HEK293 (cell line): ENCODE measurements around the gene ENAH.

Experiments used
- CTCF ChIA-PET: fragments of 350-600 bp; formaldehyde crosslinking; extraction: SDS; loops from one replicate; lab custom pipeline; 2021; ENCODE audit warnings: antibody characterized with exemption; lab: Yijun Ruan, JAX
- POLR2A ChIA-PET: fragments of 300-600 bp; formaldehyde crosslinking; extraction: SDS; loops from one replicate; lab custom pipeline; 2020; ENCODE audit warnings: antibody characterized with exemption, inconsistent platforms; lab: Yijun Ruan, JAX
- H3K27ac ChIP-seq: fragments of 200-500 bp; sonication (Bioruptor generic); 2 replicates; pipeline ENCODE4 v1.5.1; 2014; ENCODE audit warnings: low read depth, low read length, control low read depth, inconsistent platforms; ENCODE audit errors: extremely low read depth
- H3K36me3 ChIP-seq, 2 experiments: fragments of 200-500 bp in 1 of 2; sonication (Bioruptor generic) in 1 of 2; 1 replicate in 1 of 2; 2 replicates in 1 of 2; pipeline ENCODE4 v1.5.1; 2014 to 2017; ENCODE audit warnings: inconsistent platforms in 2 of 2, low read length in 2 of 2; ENCODE audit not compliant: control insufficient read depth in 2 of 2, insufficient read depth in 1 of 2
- H3K4me1 ChIP-seq: fragments of 200-500 bp; sonication (Bioruptor generic); 2 replicates; pipeline ENCODE4 v1.5.1; 2014; ENCODE audit warnings: mild to moderate bottlenecking, low read length, inconsistent platforms; ENCODE audit not compliant: control insufficient read depth, insufficient read depth
- H3K4me3 ChIP-seq: 2 replicates; pipeline ENCODE4 v1.5.1; 2011; ENCODE audit warnings: low read depth, mild to moderate bottlenecking, control low read depth, low read length, moderate library complexity
- H3K9me3 ChIP-seq: fragments of 200-500 bp; sonication (Bioruptor generic); 2 replicates; pipeline ENCODE4 v1.5.1; 2014; ENCODE audit warnings: low read depth, low read length, inconsistent platforms; ENCODE audit not compliant: control insufficient read depth, insufficient read depth
- PRDM10 ChIP-seq: fragments of 450-650 bp; formaldehyde crosslinking; IDR thresholded peaks from 2 replicates; pipeline ENCODE4 v1.5.1; 2016; ENCODE audit warnings: missing biosample characterization, missing genetic modification characterization
- PRDM6 ChIP-seq: fragments of 450-650 bp; formaldehyde crosslinking; IDR thresholded peaks from 2 replicates; pipeline ENCODE4 v1.5.1; 2017; ENCODE audit warnings: missing biosample characterization, missing genetic modification characterization
- SP2 ChIP-seq: fragments of 450-650 bp; formaldehyde crosslinking; IDR thresholded peaks from 2 replicates; pipeline ENCODE4 v1.5.1; 2016; ENCODE audit warnings: missing biosample characterization, missing genetic modification characterization
- ZBTB20 ChIP-seq: fragments of 450-650 bp; formaldehyde crosslinking; IDR thresholded peaks from 2 replicates; pipeline ENCODE4 v1.5.1; 2016; ENCODE audit warnings: missing biosample characterization, missing genetic modification characterization
- ZBTB21 ChIP-seq: fragments of 450-650 bp; formaldehyde crosslinking; IDR thresholded peaks from 2 replicates; pipeline ENCODE4 v1.5.1; 2017; ENCODE audit warnings: missing biosample characterization, missing genetic modification characterization
- ZFP41 ChIP-seq: fragments of 450-650 bp; formaldehyde crosslinking; IDR thresholded peaks from 2 replicates; pipeline ENCODE4 v1.5.1; 2016; ENCODE audit warnings: missing biosample characterization, missing genetic modification characterization, borderline replicate concordance
- ZIC2 ChIP-seq: fragments of 450-650 bp; formaldehyde crosslinking; IDR thresholded peaks from 2 replicates; pipeline ENCODE4 v1.5.1; 2016; ENCODE audit warnings: missing biosample characterization, missing genetic modification characterization
- ZNF112 ChIP-seq: fragments of 450-650 bp; formaldehyde crosslinking; IDR thresholded peaks from 2 replicates; pipeline ENCODE4 v1.5.0; 2017; ENCODE audit warnings: missing biosample characterization, missing genetic modification characterization
- ZNF133 ChIP-seq: fragments of 450-650 bp; formaldehyde crosslinking; IDR thresholded peaks from 2 replicates; pipeline ENCODE4 v1.5.1; 2016; ENCODE audit warnings: missing biosample characterization, missing genetic modification characterization
- ZNF239 ChIP-seq: fragments of 450-650 bp; formaldehyde crosslinking; IDR thresholded peaks from 2 replicates; pipeline ENCODE4 v1.5.1; 2016; ENCODE audit warnings: missing biosample characterization, missing genetic modification characterization
- ZNF266 ChIP-seq: fragments of 450-650 bp; formaldehyde crosslinking; IDR thresholded peaks from 2 replicates; pipeline ENCODE4 v1.5.1; 2016; ENCODE audit warnings: missing biosample characterization, missing genetic modification characterization, low read depth
- ZNF37A ChIP-seq: fragments of 450-650 bp; IDR thresholded peaks from 2 replicates; pipeline ENCODE4 v1.5.1; 2018; ENCODE audit warnings: missing biosample characterization, missing genetic modification characterization
- ZNF394 ChIP-seq: fragments of 450-650 bp; formaldehyde crosslinking; IDR thresholded peaks from 2 replicates; pipeline ENCODE4 v1.5.1; 2016; ENCODE audit warnings: missing biosample characterization, missing genetic modification characterization, mild to moderate bottlenecking, moderate library complexity, borderline replicate concordance
- ZNF423 ChIP-seq: fragments of 450-650 bp; formaldehyde crosslinking; IDR thresholded peaks from 2 replicates; pipeline ENCODE4 v1.5.1; 2016; ENCODE audit warnings: missing biosample characterization, missing genetic modification characterization
- ZNF426 ChIP-seq: fragments of 450-650 bp; formaldehyde crosslinking; IDR thresholded peaks from 2 replicates; pipeline ENCODE4 v1.5.1; 2017; ENCODE audit warnings: missing biosample characterization, missing genetic modification characterization, mild to moderate bottlenecking, inconsistent platforms, moderate library complexity
- ZNF510 ChIP-seq: fragments of 450-650 bp; formaldehyde crosslinking; IDR thresholded peaks from 2 replicates; pipeline ENCODE4 v1.5.1; 2018; ENCODE audit warnings: mild to moderate bottlenecking, missing genetic modification characterization, missing biosample characterization; ENCODE audit not compliant: insufficient replicate concordance
- ZNF548 ChIP-seq: fragments of 450-650 bp; formaldehyde crosslinking; IDR thresholded peaks from 2 replicates; pipeline ENCODE4 v1.5.1; 2016; ENCODE audit warnings: missing biosample characterization, missing genetic modification characterization
- ZNF549 ChIP-seq: fragments of 450-650 bp; IDR thresholded peaks from 2 replicates; pipeline ENCODE4 v1.5.1; 2018; ENCODE audit warnings: missing biosample characterization, missing genetic modification characterization, mild to moderate bottlenecking, inconsistent platforms, moderate library complexity
- ZNF558 ChIP-seq: fragments of 450-650 bp; formaldehyde crosslinking; IDR thresholded peaks from 2 replicates; pipeline ENCODE4 v1.5.1; 2016; ENCODE audit warnings: missing biosample characterization, missing genetic modification characterization
- ZNF629 ChIP-seq: fragments of 450-650 bp; formaldehyde crosslinking; IDR thresholded peaks from 2 replicates; pipeline ENCODE4 v1.5.1; 2017; ENCODE audit warnings: missing biosample characterization, missing genetic modification characterization
- ZNF776 ChIP-seq: fragments of 450-650 bp; formaldehyde crosslinking; IDR thresholded peaks from 2 replicates; pipeline ENCODE4 v1.5.0; 2017; ENCODE audit warnings: missing biosample characterization, missing genetic modification characterization, borderline replicate concordance
- ZNF791 ChIP-seq: fragments of 450-650 bp; formaldehyde crosslinking; IDR thresholded peaks from 2 replicates; pipeline ENCODE4 v1.5.1; 2016; ENCODE audit warnings: missing biosample characterization, missing genetic modification characterization
- ZXDB ChIP-seq: fragments of 450-650 bp; formaldehyde crosslinking; IDR thresholded peaks from 2 replicates; pipeline ENCODE4 v1.5.1; 2016; ENCODE audit warnings: missing biosample characterization, missing genetic modification characterization
- TF ChIP-seq, protein P1 (sequence below): fragments of 450-650 bp; formaldehyde crosslinking; IDR thresholded peaks from 2 replicates; pipeline ENCODE4 v1.5.1; 2016; ENCODE audit warnings: missing biosample characterization, missing genetic modification characterization
- TF ChIP-seq, protein P2 (sequence below): fragments of 450-650 bp; formaldehyde crosslinking; IDR thresholded peaks from 2 replicates; pipeline ENCODE4 v1.5.1; 2016; ENCODE audit warnings: missing biosample characterization, missing genetic modification characterization, borderline replicate concordance
- TF ChIP-seq, protein P3 (sequence below): fragments of 450-650 bp; formaldehyde crosslinking; IDR thresholded peaks from 2 replicates; pipeline ENCODE4 v1.5.1; 2016; ENCODE audit warnings: missing biosample characterization, missing genetic modification characterization
- TF ChIP-seq, protein P4 (sequence below): fragments of 450-650 bp; formaldehyde crosslinking; IDR thresholded peaks from 2 replicates; pipeline ENCODE4 v1.5.1; 2016; ENCODE audit warnings: missing biosample characterization, missing genetic modification characterization

The ENAH gene

DNA sequence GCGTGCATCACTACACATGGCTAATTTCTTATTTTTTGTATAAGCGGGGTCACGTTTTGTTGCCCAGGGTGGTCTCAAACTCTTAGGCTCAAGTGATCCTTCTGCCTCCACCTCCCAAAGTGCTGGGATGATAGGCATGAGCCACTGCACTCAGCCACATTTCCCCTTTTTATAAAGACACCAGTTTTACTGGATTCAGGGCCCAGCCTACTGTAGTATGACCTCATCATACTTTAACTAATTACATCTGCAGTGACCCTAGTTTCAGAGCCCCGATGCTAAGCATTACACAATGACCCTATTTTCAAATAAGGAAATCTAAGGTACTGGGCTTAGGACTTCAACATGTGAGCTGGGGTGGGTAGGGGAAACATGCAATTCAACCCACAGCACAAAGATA is 31.8 kb upstream of the ENAH start (continued):
- no peak for TF ChIP-seq ZNF791 (tag by site-specific recombination)
- TF ChIP-seq ZNF112 (tag by site-specific recombination) = no peak
- no peak for TF ChIP-seq SP2 (tag by site-specific recombination)
- TF ChIP-seq ZNF548 (tag by site-specific recombination) = no peak
- no peak for TF ChIP-seq ZNF394 (tag by site-specific recombination)
- TF ChIP-seq, protein P1, sequence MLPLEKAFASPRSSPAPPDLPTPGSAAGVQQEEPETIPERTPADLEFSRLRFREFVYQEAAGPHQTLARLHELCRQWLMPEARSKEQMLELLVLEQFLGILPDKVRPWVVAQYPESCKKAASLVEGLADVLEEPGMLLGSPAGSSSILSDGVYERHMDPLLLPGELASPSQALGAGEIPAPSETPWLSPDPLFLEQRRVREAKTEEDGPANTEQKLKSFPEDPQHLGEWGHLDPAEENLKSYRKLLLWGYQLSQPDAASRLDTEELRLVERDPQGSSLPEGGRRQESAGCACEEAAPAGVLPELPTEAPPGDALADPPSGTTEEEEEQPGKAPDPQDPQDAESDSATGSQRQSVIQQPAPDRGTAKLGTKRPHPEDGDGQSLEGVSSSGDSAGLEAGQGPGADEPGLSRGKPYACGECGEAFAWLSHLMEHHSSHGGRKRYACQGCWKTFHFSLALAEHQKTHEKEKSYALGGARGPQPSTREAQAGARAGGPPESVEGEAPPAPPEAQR (tag by site-specific recombination) = no peak
- TF ChIP-seq PRDM10 (tag by site-specific recombination) = peak; percentile 49
- peak; percentile 77 for TF ChIP-seq ZBTB21 (tag by site-specific recombination)
- TF ChIP-seq ZNF510 = no peak
- TF ChIP-seq ZBTB20 (tag by site-specific recombination) = no peak
- TF ChIP-seq ZNF629 = peak; percentile 72
- no peak for TF ChIP-seq ZXDB
- no peak for TF ChIP-seq ZNF558 (tag by site-specific recombination)
- no peak for TF ChIP-seq ZNF423 (tag by site-specific recombination)

DNA sequence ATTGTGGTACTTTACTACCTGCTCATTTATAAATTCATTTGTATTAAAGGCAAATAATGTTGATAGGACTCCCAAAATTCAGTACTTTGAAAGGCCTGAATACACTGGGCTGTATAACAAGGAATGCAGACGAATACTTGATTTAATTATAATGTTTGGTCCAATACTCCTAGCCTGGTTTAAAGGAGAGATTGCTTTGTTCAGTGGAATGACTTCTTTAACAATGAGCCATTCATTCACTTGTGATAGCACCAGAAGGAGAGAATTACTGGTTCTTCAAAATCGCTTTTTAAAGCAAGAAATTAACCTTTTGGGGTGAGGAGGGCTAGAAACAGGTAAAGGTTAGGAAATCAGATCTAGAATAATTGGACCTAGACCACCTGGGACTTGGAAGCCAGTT is 28.3 kb upstream of the ENAH start:
- POLR2A ChIA-PET = no interaction called here
- CTCF ChIA-PET = interaction anchor here (0.6 kb wide), 1 partner anchor 56 kb away, joined by 4 read pairs; no protein-coding TSS in a partner anchor
- Histone ChIP-seq H3K27ac (no peak overlapping the region), H3K4me1 (no peaks in the 10 kb centered on the region), H3K9me3 (no peaks in the 10 kb centered on the region), H3K36me3 (no peaks in the 10 kb centered on the region), H3K4me3 (no peak overlapping the region)
- TF ChIP-seq, protein P2, sequence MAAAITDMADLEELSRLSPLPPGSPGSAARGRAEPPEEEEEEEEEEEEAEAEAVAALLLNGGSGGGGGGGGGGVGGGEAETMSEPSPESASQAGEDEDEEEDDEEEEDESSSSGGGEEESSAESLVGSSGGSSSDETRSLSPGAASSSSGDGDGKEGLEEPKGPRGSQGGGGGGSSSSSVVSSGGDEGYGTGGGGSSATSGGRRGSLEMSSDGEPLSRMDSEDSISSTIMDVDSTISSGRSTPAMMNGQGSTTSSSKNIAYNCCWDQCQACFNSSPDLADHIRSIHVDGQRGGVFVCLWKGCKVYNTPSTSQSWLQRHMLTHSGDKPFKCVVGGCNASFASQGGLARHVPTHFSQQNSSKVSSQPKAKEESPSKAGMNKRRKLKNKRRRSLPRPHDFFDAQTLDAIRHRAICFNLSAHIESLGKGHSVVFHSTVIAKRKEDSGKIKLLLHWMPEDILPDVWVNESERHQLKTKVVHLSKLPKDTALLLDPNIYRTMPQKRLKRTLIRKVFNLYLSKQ (tag by site-specific recombination) = no peak
- TF ChIP-seq ZIC2 (no peak), ZNF549 (tag by site-specific recombination) (no peak), ZNF239 (tag by site-specific recombination) (no peak), ZNF37A (tag by site-specific recombination) (no peak), PRDM6 (tag by site-specific recombination) (no peak), ZNF776 (tag by site-specific recombination) (no peak), ZNF266 (tag by site-specific recombination) (no peak), ZNF426 (tag by site-specific recombination) (no peak), ZFP41 (tag by site-specific recombination) (no peak), ZNF133 (tag by site-specific recombination) (no peak)
- TF ChIP-seq, protein P3, sequence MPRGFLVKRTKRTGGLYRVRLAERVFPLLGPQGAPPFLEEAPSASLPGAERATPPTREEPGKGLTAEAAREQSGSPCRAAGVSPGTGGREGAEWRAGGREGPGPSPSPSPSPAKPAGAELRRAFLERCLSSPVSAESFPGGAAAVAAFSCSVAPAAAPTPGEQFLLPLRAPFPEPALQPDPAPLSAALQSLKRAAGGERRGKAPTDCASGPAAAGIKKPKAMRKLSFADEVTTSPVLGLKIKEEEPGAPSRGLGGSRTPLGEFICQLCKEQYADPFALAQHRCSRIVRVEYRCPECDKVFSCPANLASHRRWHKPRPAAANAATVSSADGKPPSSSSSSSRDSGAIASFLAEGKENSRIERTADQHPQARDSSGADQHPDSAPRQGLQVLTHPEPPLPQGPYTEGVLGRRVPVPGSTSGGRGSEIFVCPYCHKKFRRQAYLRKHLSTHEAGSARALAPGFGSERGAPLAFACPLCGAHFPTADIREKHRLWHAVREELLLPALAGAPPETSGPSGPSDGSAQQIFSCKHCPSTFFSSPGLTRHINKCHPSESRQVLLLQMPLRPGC (tag by site-specific recombination) = no peak
- TF ChIP-seq, protein P4, sequence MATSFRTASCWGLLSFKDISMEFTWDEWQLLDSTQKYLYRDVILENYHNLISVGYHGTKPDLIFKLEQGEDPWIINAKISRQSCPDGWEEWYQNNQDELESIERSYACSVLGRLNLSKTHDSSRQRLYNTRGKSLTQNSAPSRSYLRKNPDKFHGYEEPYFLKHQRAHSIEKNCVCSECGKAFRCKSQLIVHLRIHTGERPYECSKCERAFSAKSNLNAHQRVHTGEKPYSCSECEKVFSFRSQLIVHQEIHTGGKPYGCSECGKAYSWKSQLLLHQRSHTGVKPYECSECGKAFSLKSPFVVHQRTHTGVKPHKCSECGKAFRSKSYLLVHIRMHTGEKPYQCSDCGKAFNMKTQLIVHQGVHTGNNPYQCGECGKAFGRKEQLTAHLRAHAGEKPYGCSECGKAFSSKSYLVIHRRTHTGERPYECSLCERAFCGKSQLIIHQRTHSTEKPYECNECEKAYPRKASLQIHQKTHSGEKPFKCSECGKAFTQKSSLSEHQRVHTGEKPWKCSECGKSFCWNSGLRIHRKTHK = no peak
